Measurements from ENCODE around the gene MAL.
A peak's percentile ranks its signal among the peaks of the same experiment; 100 is the strongest.

MAL gene

DNA sequence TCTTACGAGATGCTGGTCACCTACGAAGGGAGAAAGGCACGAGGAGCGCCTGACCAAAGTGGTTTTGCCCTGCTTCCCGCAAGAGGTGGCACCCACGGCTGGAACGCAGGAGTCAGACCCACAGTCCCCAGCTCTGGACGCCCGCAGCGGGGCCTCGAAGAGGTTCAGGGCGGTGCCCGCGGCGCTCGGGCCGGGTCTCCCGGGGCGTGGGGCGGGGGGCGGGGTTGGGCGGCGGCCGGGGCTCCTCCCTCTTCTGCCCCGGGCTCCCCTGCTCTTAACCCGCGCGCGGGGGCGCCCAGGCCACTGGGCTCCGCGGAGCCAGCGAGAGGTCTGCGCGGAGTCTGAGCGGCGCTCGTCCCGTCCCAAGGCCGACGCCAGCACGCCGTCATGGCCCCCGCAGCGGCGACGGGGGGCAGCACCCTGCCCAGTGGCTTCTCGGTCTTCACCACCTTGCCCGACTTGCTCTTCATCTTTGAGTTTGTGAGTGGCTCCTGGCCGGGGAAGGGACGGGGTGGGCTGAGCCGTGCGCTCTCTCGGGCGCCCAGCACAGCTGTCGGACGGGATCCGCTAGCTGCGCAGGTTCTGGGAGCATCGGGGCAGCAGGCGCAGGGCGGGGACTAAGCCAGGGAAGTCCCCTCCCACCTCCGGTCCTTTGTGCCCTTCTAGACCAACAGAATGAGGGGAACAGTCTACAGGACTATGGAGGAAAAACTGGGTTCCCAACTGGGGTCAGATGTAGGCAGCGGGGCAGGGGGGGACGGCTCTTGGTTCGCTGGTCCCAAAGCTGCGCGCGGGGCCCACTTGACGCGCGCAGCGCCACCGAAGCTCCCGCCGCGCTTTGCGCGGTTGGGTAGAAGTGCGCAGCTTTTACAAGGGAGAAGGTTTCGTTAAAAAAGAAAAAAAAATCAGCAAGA lies at the start of gene MAL:
Gene MAL, plus strand, starts transcription at position 303 of the 914 bp plus-strand sequence. Its CDS starts 85 bp downstream, at position 388.
- peak; percentile 69 to 76 for DNase-seq

DNA sequence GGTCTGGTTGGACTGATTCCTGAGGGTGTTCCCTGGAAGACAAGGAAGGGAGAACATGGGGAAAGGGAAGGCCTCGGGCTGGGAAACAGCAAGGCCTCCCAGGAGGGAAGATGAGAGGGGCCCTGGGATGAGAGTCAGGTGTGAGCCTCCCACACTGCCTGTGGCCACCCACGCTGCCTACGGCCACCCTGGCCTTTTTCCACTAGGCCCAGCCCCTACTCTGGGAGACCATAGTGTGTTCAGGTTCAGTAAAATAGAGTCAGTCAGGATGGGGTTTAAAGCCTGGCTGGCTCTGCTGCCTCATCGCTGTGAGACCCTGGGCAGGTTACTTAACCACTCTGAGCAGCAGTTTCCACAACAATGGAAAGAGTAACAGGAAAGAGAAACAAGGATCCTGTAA lies 47.7 kb upstream of the MAL start:
- no peak for DNase-seq

DNA sequence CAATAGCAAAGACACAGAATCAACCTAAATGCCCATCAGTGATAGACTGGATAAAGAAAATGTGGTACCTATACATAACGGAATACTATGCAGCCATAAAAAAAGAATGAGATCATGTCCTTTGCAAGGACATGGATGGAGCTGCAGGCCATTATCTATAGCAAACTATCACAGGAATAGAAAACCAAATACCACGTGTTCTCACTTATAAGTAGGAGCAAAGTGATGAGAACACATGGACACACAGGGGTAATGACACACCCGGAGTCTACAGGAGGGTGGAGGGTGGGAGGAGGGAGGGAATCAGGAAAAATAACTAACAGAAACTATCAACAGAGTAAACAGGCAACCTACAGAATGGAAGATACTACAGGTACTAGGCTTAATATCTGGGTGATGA lies 46.6 kb upstream of the MAL start:
- DNase-seq, result no peak

DNA sequence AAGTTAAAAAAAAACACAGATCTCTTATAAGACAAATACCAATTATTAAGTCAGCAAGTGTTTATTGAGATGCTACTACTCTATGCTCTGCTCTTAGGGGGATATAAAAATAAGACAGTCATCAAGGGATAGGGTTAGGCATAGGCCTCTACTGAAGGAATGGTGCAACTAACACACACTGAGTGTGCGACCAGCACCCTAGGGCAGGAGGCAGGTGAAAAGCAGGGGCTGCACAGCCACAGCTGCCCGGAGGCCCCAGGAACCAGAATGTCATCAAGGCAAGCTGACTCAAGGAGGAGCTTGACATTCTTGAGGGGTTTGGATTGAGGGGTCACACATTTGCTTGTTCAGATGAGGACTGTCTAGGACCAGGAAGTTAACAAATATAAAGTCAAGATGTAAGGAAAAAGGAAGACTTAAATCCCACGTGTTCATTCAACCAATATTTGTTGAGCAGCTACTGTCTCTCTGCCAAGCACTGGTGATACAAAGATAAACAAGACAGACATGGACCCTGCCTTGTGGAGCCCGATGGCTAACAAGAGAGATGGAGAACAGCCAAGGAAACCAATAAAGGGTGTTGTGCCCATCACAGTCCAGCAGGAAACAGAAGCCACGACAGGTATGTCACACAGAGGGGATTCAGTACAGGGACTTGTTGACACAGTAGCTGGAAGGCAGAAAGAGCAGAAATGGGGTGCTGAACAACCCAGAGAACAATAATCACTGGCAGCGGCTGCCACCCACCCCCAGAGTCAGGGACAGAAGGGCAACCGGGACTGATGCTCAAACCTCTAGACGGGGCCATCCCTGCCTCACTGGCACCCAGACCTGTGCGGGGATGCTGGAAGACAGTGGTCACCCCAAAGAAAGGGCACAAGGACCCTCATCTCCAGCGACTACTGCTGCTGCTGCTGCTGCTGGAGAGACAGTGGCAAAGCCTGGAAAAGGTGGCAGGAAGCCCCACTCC lies 45.8 kb upstream of the MAL start:
- DNase-seq, result no peak

DNA sequence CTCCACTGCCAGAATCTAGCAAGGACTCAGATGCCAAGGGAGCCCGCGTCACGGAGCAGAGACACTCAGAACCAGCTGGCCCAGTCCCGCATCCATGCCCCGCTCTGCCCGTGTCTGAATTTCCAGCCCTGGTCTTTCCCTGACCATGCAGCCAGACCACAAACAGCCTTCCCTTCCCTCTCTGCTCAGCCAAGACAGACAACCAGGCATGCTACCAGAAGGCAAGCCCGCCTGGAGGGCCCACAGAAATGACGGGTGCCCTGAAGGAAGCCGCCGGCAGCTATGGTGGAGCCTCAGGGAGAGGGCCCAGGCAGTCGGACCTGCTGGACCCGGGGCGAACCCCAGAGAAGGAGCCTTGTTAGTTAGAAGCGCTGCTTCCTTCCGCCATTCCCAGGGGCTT lies 45.1 kb upstream of the MAL start:
- no peak for DNase-seq

DNA sequence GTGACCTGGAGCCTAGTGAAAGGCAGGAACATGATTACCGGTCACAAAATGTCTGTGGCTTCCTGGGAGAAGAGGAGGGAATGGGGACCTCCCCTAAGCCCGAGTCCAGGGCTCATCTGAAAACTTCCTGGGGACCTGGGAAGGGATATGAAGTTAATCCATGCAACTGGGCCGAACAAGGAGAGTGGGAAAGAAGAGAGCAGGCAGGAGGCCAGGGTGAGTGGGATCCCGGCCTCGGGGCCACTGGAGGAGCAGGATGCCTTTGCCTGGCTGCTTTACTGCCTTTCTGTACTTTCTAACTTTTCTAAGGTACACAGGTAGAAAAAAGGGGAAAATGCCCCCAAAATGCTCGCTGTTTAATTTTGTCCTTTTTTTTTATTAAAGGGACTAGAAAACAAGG lies 43.4 kb upstream of the MAL start:
- no peak for DNase-seq

DNA sequence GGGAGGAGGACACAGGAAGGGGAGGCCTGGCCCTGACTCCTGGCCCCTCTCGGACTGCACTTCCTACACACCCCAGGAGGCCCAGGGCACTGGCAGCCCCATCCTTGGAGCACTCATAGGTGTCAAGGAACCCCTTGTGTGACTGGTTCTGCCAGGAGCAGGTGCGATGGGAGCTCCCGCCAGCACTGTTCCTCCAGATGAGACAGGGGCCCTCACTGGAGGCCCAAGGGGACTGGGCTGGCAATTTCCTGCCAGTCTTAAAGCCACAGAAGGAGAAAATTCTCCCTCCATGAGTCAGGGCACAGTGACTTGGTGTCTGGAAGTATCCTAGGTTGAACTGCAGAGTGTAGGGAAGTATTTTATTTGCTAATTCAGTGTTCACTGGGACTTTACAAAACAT lies 42.8 kb upstream of the MAL start:
- DNase-seq, result no peak

DNA sequence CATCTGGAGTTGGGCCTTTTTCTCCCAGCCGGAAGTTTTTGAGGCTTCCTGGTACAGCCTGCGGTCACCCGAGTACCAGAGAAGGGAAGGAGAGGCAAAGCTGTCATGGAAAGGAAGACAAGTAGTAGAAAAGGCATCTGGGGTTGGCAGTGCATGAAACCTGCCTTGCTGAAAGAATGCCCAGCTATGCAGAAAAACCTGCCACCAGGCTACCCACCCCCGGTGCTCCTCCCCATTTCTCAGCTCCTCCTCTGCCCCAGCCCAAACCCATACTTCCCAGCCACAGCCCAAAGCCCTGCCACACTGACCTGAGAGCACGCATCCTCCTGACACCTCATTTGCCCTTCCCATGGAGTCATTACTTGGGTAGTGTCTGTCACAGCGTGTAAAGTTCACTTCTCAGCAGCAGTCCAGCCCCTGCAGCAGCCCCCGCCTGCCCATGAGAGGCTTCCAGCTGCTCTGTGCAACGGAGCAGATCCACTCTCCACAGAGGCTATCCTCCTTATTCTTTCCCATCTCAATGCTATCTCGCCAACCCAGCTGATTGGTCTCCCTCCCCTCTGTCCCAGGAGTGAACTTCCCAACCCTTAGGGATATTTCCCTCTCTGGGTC lies 40.4 kb upstream of the MAL start:
- DNase-seq, result no peak

DNA sequence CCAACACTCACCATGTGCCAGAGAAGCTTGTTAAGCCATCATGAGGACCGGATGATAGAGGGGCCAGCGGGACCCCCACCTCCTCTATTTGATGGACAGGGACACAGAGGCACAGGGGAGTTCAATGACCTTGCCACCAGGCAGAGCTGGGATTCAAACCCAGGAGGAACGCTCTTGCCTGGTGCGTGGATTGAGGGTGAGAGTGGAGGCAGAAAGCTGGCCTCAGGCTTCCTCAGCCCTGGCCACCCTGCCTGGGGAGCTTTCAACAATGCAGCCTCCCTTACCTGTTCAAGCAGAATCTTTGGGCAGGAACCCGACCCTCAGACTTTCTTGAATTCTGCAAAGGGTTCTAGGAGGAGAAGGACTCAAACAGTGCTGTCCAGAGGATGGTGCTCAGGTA lies 39.9 kb upstream of the MAL start:
- DNase-seq, result no peak

DNA sequence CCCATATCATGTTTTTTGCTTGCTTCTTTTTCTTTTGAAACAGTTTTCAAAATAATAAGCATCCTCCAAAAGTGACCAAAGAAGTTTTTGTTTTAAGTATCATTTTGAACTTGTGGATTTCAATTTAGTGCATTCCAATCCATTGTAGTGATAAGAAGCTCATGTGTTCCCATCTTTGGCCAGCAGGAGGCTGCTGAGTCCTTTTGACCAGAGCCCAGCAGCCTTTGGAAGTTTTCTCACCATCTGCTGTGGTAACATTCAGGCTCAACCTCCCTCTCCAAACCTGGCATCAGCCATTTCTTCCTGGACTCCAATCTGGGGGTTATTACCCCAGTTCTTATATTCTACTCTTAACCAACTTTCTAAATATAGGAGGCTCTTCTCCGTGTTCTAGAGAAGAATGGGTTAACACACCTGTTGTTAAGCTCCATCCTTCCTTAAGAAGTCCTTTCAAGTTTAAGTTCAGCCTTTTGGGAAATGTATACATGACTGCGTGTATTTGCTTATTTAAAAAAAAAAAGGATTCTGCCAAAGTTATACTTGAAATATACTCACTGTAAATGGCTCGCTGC lies 39.0 kb upstream of the MAL start:
- DNase-seq, result peak; percentile 33 to 53

DNA sequence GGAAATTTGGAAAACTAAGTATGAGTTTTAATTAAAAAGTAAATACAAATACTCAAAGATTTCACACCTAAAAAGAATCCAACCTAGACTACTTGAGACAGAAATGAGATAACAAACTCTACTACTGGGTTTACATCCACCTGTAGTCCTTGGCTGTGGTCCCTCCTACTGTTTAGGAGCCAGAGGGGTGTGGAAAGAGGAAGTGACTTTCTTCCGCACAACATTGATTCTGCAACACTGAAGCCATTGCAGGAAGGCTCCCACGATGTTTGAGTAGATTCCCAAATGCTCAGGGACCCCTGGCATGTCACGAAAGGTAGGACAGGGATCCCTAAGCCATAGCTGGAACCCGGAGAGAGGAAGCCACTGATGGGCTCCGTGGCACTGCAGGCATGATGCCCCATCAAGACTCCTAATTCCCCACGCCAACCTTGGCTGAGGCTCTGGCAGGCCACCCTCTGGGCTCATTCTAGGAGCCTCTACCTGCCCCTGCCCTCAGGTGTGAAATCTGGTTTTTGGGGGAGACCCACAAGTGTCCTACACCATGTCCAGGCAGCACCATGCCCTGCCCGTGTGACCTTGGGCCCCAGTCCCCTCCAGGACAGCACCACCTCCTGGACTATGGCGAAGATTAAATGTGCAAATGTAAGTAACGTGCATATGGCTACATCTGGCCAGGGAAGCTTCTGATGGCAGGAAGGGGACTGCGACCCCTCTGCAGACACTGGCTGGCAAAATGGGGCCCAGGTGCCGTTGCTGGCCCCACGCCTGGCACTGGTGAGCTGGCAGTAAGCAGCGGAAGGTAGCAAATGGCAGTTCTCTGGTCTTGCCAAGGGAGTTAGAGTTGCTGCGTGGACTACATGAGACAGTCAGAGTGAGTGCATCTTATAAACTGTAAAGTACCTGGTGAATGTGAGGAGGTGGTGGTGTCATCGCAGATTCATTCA lies 38.2 kb upstream of the MAL start:
- DNase-seq, result no peak

DNA sequence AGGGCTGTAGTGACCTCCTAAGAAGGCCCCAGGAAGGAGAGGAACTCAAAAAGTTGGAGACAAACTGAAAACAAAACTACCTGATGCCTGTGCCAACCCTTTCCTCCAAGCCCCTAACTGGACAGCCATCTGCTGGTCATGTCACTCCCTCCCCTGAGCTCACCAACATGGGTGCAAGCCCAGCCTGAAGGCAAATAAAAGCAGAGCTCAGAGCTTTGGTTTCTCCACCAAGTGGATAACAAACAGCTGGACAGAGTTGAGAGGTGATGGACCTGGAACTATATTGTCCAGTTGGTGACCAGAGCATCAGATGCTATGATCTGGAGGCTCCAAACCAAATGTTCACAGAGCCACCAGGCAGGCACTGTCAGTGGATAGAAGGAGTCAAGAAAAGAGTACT lies 34.6 kb upstream of the MAL start:
- DNase-seq, result no peak

DNA sequence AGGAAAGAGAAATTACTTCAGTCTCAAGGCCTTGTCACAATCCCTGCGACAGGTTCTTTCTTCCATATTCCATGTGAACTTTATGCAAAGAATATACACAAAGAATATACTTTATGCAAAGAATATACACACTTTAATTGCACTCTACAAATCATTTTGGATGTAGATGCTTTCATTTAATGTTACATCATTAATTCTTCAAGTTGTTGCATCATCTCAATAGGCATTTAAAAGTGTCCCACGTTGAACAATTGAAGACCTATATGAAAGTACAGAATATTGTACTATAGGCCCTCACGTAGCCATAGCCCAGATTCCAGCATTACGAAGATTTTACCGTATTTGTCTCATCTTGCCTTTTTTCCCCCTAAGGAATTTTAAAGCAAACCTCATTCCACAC lies 33.1 kb upstream of the MAL start:
- DNase-seq, result no peak

DNA sequence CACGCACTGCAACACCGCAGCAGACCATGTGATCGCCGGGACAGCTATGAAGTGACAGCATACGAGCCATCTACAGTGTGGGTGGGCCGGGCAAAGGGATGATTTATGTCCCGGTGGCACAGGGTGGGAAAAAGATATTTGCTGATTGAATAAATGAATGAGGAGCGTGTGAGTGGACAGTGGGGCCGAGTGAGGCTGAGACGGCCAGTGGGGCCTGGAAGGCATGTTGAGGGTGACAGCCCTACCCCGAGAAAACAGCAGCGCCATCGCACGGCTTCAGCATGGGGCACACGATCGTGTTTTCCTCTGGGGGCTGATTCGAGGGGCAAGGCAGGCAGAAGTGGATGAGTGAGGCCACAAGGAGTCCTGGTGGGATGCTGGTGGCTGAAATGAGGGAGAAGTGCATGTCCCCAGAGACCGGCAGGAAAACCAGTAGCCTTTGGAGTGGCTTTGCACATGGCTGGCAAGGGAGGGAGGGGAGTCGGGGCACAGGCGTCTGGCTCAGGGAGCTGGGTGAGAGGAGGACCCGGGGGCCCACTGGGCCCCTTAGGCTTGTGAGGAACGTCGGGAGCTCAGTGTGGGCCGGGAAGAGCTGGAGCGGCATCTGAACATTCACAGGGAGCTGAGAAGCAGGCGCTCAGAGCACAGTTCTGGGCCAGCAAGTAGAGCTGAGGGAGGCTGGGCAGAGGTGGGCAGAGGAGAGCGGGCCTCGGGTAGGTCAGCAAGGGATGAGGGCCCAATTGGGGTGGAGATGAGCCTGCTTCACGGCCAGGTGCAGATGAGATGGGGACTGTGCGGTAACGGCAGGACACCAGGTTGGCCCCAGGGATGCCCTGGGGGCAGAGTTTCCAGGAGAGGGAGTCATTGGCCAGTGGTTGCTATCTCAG lies 32.1 kb upstream of the MAL start:
- DNase-seq, result no peak

DNA sequence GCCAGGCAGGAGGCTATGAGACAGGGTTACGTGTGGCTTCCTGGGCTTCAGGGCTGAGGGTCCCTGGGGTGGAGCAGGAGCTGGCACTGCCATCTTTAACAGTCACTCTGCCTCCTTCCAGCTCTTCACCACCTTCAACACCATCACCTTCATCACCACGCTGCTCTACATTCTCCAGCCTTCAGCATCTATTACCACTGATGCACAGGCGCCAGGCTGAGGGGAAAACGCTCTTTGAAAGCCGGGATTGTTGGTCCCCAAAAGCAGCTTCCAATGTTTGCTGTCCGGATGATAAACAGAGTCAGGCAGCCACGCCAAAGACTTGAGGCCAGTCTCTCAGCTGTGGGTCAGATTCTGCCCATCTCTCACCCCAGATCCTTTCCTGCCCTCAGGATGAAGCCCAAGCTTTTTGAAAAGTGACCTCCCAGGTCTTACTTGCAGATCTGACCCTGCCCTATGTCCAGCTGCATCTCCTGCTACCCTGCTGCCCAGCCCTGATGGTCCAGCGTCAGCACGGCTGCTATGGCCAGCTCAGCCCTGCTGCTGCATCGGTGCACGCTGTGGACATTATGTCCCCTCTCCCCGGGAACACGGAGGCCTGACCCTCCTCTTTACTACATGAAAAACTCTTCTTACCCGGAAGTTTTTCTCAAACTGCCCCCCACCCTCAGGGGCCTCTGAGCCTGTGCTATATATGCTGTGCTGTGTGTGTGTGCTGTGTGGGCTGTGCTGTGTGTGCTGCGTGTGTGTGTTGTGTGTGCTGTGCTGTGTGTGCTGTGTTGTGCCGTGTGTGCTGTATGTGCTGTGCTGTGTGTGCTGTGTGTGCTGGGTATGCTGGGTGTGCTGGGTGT lies 31.2 kb upstream of the MAL start:
- no peak for DNase-seq

DNA sequence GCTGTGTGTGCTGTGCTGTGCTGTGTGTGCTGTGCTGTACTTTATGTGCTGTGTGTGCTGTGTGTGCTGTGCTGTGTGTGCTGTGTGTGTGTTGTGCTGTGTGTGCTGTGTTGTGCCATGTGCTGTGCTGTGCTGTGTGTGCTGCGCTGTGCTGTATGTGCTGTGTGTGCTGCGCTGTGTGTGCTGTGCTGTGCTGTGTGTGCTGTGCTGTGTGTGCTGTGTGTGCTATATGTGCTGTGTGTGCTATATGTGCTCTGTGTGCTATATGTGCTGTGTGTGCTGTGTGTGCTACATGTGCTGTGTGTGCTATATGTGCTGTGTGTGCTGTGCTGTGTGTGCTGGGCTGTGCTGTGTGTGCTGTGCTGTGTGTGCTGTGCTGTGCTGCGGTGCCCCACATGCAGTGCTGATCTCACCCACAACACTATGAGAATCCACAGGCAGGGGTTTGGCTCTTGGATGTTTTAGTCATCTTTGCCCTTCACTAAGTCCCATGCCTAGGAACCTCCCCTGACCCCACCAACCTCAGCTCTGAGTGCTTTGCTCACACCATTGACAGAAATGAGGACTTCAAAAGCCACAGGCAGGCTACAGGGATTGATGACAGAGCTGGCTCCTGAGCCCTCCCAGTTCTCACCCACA lies 30.5 kb upstream of the MAL start:
- DNase-seq, result no peak

DNA sequence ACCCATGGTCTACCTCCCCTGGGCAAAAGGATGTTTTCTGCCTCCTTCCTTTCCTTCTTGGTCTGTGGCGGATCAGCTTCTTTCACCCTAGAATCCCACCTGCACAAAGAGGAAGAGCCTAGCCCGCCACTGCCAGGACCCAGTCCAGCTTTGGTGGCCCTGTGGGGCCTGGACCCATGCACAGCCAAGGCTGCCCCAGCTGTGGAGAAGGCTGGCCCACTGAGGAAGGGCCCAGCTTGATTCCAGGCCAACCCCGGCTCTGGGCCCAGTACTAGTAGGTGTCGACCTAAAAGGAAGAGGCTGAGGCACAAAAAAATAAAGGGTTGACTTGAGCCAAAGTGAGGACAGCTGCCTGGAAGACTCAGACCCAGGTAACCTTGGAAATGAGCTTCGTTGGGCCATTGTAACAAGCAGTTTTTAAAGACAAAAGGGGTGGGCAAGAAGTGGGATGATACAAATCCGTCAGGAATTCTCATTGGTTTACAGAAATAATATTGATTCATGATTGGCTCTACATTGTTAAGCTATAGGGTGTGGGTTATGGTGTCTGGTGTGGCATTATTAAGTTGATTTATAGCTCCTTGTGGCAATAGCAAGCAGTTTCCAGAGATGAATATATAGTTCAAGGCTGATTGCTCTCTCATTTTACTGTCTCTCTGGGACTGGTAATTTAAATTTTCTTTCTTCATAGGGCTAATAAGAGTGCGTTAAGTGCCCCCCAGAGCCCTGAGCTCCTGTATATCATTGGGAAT lies 29.8 kb upstream of the MAL start:
- DNase-seq, result no peak

DNA sequence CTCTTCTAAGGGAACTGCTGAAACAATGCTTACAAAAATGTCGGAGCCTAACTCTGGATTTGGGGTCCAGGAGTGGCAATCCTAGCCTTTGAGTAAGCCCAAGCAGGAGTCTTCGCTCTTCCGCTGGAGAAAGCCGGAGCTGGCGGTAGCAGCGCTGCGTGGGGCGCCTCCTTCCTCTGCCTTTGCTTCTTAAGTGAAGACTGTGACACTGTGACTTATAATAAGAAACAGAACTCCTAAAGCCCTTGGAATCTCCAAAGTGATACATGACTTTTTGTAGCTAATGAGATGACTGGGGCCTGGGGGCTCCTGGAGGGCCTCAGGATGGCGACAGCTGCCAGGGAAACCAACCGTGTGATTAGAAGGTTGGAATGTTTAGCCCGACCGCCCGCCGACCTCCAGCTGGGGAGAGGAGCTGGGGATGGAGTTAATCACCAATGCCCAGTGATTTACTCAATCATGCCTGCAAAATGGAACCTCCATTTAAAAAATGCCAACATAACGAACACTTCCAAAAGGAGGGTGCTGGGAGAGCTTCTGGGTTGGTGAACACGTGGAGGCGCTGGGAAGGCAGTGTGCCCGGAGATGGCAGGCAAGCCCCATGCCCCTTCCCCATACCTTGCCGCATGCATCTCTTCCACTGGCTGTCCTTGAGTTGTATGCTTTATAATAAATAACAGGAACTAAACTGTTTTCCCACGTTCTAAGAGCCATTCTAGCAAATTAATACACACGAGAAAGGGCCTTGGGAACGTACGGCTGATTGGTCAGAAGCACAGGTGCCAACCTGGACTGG lies 29.0 kb upstream of the MAL start:
- DNase-seq, result no peak
